Liver (tissue), 3 donors: ENCODE results near the gene KIRREL3.

Experiments
- FOXA1 ChIP-seq: IDR thresholded peaks from 2 replicates; pipeline ENCODE4 v1.6.1; 2016; ENCODE audit warnings: antibody characterized with exemption
- GABPA ChIP-seq, 2 donors: IDR thresholded peaks in 1 of 2; conservative IDR thresholded peaks in 1 of 2; 2 replicates each; pipeline ENCODE4 v1.6.1; 2016; ENCODE audit warnings: antibody characterized with exemption in 2 of 2, mild to moderate bottlenecking in 1 of 2, moderate library complexity in 1 of 2
- HNF4A ChIP-seq, 2 donors: conservative IDR thresholded peaks; 2 replicates each; pipeline ENCODE4 v1.6.1; 2016; ENCODE audit warnings: antibody characterized with exemption in 2 of 2, mild to moderate bottlenecking in 2 of 2
- RXRA ChIP-seq, 2 donors: IDR thresholded peaks; 2 replicates each; pipeline ENCODE4 v1.6.1; 2017 to 2018; ENCODE audit warnings: antibody characterized with exemption in 2 of 2, mild to moderate bottlenecking in 1 of 2
- TF ChIP-seq, protein P1 (sequence below): fragments of 150-350 bp; IDR thresholded peaks from 2 replicates; pipeline ENCODE4 v1.5.1; 2017; ENCODE audit warnings: improper control_type of control experiment, low read depth, low read length; ENCODE audit not compliant: missing input control
- TF ChIP-seq, protein P2 (sequence below): IDR thresholded peaks from 2 replicates; pipeline ENCODE4 v1.6.1; 2016; ENCODE audit warnings: antibody characterized with exemption
- TF ChIP-seq, protein P3 (sequence below): IDR thresholded peaks from 2 replicates; pipeline ENCODE4 v1.6.1; 2016; ENCODE audit warnings: antibody characterized with exemption
- TF ChIP-seq, protein P4 (sequence below): IDR thresholded peaks from 2 replicates; pipeline ENCODE4 v1.6.1; 2016; ENCODE audit warnings: antibody characterized with exemption, mild to moderate bottlenecking
- TF ChIP-seq, protein P5 (sequence below): IDR thresholded peaks from 2 replicates; pipeline ENCODE4 v1.6.1; 2016; ENCODE audit warnings: antibody characterized with exemption
- donor health status: healthy.
- donor health status: healthy.

DNA sequence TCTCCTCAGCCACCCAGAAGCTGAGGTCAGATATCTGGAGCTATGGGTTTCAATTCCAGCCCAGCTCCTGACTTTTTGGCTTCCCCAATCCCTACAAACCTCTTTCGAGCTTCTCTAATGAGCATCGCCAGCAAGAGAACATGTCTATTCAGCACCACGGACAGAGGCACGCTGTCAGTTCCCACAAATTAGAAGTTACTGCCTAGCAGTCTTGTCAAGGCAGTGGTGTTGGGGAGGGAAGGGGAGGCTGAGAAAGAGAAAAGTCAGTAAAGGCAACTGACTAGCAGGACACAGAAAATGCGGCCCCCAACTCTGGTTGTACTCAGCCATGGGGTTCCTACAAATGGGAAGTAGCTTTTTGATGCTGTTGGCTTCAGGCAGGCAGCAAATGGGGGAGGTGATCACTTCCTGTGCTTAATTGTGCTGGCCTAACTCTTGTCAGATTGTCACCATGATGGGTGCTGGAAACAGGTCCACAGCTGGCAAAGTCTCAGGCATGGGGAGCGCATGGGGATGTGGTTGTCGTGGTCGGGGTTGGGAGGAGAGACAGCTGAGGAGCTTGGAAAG is 439.2 kb downstream of the KIRREL3 start:
- TF ChIP-seq, protein P1, sequence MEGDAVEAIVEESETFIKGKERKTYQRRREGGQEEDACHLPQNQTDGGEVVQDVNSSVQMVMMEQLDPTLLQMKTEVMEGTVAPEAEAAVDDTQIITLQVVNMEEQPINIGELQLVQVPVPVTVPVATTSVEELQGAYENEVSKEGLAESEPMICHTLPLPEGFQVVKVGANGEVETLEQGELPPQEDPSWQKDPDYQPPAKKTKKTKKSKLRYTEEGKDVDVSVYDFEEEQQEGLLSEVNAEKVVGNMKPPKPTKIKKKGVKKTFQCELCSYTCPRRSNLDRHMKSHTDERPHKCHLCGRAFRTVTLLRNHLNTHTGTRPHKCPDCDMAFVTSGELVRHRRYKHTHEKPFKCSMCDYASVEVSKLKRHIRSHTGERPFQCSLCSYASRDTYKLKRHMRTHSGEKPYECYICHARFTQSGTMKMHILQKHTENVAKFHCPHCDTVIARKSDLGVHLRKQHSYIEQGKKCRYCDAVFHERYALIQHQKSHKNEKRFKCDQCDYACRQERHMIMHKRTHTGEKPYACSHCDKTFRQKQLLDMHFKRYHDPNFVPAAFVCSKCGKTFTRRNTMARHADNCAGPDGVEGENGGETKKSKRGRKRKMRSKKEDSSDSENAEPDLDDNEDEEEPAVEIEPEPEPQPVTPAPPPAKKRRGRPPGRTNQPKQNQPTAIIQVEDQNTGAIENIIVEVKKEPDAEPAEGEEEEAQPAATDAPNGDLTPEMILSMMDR: no peak
- TF ChIP-seq FOXA1 (no peak), GABPA (IDR thresholded peaks at IDR 0.05 in 1 of 2, conservative IDR thresholded peaks at IDR 0.05 in 1 of 2) (no peak), RXRA (IDR thresholded peaks at IDR 0.05) (no peak), HNF4A (conservative IDR thresholded peaks at IDR 0.05) (no peak)
- TF ChIP-seq, protein P2, sequence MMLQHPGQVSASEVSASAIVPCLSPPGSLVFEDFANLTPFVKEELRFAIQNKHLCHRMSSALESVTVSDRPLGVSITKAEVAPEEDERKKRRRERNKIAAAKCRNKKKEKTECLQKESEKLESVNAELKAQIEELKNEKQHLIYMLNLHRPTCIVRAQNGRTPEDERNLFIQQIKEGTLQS: no peak
- TF ChIP-seq, protein P3, sequence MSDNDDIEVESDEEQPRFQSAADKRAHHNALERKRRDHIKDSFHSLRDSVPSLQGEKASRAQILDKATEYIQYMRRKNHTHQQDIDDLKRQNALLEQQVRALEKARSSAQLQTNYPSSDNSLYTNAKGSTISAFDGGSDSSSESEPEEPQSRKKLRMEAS: no peak
- TF ChIP-seq, protein P4, sequence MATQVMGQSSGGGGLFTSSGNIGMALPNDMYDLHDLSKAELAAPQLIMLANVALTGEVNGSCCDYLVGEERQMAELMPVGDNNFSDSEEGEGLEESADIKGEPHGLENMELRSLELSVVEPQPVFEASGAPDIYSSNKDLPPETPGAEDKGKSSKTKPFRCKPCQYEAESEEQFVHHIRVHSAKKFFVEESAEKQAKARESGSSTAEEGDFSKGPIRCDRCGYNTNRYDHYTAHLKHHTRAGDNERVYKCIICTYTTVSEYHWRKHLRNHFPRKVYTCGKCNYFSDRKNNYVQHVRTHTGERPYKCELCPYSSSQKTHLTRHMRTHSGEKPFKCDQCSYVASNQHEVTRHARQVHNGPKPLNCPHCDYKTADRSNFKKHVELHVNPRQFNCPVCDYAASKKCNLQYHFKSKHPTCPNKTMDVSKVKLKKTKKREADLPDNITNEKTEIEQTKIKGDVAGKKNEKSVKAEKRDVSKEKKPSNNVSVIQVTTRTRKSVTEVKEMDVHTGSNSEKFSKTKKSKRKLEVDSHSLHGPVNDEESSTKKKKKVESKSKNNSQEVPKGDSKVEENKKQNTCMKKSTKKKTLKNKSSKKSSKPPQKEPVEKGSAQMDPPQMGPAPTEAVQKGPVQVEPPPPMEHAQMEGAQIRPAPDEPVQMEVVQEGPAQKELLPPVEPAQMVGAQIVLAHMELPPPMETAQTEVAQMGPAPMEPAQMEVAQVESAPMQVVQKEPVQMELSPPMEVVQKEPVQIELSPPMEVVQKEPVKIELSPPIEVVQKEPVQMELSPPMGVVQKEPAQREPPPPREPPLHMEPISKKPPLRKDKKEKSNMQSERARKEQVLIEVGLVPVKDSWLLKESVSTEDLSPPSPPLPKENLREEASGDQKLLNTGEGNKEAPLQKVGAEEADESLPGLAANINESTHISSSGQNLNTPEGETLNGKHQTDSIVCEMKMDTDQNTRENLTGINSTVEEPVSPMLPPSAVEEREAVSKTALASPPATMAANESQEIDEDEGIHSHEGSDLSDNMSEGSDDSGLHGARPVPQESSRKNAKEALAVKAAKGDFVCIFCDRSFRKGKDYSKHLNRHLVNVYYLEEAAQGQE: peak; percentile 99
- TF ChIP-seq, protein P5, sequence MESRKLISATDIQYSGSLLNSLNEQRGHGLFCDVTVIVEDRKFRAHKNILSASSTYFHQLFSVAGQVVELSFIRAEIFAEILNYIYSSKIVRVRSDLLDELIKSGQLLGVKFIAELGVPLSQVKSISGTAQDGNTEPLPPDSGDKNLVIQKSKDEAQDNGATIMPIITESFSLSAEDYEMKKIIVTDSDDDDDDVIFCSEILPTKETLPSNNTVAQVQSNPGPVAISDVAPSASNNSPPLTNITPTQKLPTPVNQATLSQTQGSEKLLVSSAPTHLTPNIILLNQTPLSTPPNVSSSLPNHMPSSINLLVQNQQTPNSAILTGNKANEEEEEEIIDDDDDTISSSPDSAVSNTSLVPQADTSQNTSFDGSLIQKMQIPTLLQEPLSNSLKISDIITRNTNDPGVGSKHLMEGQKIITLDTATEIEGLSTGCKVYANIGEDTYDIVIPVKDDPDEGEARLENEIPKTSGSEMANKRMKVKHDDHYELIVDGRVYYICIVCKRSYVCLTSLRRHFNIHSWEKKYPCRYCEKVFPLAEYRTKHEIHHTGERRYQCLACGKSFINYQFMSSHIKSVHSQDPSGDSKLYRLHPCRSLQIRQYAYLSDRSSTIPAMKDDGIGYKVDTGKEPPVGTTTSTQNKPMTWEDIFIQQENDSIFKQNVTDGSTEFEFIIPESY: no peak
